NCI-H146 (cell line): ENCODE data around the gene EGFL8.

Source experiments
- DNase-seq: peaks from one replicate; lab custom pipeline; 2025; lab: John Stamatoyannopoulos, UW

The EGFL8 gene

DNA sequence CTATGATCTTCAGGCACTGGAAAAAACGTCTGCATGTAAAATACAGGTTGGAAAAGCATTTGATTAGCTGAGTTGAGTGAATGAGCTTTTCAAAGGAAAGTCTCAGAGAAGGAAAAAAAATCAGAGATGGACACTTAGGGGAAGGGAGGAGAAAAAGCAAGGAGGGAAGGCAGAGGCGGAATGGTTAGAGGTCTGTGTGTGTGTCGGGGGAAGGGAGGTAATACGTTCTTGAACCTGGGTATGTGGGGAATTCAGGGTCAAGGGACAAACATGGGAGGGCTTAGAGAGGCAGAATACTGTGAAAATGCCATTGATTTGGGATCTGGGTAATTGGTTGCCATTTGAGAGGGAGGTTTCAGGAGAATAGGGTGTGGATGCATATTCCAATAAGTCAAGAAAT is 17.7 kb upstream of the EGFL8 start:
- no peak for DNase-seq

DNA sequence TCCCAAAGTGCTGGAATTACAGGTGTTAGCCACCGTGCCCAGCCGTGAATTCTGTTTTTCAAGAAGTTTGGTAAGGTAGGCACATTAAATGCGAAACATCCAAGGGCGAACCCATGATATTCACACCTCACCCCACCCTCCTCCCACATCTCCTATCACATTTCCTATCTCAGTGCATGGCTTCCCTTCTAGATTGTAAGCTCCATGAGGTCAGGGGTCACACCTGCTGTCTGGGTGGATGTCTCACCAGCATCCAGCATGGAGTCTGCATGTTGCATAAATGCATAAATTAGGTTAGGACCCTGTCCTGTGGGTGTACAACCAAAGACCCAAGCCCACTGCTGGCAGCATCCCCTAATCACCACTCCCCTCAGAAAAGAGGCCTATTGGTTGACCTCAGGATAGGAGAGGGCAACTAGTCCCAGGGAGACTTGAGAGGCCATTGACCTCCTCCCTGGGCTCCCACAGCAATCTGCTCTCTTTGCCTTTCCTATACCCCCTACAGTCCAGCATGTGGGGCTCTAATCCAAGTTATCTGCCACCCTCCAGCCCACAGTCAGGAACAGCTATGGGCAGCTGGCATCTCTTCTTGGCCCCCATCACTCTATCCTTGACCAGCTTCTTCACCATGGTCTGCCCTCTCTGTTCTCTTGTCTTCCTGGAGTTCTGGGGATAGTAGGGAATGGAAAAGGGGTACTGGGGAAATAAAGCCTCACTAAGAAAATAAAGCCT is 16.8 kb upstream of the EGFL8 start:
- DNase-seq = no peak

DNA sequence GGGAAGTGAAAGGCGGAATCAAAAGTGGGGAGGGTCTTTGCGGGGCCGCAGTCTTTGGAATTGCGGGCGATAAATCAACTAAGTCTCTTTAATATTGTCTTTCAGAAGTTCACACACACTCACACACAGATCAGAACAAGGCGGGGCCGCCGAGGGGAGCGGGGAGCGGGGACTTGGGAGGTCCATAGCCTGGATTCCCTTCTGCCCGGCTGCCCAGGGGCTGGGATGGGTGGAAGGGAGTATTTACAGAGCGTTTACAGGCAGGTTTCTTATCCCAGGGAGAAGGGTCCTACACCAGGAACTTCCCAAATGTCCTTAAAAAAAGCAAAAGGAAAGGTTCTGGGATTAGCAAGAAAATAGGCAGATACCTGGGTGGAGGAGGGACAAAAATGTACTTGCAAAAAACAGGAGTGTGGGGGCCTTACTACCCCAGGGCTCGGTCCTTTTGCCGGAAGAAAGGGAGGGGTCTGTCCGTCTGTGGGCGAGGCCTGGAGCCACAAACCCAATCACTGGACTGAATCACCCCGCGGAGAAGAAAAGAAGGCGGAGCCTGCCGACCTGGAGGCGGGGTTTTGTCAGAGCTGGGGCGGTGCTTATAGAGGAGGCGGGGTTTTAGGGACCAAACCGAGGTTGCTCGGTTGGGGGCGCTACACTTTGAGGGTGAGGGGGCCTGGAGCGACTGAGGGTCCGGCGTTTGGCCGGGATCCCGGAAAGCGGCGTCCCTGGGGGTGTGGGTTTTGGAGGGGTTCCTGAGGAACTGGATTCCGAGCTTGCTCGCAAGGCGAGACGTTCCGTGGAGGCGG is 15.9 kb upstream of the EGFL8 start:
- DNase-seq = peak; percentile 69

DNA sequence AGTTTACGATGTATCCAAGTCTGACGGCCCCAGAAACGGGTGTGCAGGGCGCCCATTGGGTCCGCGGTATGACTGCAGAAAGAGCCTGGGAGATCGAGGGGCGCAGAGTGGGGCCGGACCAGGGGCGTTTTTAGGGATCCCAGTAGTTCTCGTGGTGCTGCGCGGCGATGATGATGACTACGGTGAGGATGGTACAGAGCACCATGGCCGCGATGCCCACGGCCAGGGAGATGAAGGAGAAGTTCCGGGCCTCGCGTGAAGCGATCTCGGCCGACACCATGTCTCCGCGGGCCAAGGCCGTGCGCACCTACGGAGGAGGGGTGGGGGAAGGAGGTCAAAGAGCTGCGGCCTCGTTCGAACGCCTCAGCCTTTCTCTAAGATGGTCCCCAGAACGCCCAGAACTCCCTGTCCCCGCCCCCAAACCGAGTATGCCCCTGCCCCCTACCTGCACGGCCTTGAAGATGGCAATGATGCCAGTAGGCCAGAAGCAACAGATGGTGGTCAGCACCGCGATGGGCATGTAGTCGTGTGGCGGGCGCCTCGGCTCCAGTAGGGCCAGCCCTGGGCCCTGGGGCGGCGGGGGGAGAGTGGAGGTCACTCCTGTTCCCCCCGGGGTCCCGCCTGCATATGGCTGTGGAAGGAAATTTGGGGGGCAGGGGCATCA is 15.2 kb upstream of the EGFL8 start:
- peak; percentile 34 for DNase-seq

DNA sequence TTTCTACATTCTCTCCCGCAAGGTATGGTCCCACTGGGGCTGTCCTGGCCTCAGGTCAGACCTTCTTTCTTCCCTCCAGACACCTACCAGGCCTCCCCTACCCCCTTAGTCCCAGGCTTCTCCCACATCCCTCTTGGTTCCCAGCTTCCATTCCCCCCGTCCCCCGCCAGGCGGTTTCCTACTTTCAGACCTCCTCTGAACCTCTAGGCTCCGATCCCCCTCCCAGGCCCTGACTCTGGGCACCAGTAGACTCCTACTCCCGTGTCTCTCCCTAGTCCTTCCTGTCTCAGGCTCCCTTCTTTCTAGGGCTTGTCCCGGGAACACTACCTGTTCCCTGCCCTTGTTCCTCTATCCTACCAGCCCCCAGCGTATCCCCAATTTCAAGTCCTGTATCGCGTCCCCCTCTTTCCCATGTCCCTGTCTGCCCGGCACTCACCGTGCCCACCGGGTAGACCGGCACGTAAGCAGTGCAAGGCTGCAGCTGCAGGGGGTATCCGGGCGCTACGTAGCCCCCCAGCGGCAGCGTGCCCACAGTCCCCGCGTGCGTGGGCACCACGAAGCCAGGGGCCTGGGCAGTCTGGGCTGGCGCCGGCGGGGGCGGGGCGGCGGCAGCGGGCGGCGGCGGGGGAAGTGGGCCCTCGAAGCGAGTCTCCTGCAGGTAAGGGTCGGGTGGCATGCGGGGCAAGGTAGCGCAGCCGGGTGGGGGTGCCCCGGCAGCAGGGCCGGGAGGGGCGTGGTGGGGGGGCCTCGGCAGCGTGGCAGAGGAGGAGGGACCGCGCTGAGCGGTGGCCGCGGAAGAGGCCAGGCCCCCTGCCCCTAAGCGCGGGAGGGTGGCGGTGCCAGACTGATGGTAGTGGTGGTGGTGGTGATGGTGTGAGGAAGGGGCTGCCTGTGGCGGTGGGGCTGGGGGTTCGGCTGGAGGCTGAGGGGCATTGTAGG is 14.2 kb upstream of the EGFL8 start:
- DNase-seq = no peak

DNA sequence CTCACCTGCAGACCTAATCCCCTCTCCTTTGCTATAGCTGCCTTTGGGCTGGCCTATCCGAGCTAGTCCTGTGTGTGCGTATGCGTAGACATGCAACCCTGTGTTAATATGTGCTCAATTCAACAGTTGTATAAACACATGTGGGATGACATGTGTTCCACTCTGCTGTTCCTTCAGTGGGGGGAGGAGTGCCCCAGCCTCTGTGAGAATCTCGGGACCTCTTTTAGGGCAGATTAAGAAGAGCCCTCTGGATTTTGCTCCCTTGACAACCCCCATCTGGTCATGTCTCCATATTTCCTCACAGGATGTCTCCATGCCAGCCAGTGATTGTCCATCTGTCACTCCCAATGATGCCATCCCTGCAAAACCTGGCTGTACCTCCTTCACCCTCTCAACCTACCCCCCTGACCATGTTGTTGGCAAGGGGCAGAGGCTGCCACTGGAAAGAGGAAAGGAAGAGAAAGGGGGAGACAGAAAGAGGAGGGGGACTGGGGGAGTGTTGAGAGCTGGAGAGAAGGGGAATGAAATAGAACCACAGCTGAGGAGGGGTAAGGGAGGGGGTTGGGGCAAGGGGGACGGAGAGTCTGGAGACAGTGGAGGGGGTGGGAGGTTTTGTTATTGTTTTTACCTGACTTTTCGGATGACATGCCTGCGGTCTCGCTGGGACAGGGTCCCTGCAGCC is 13.1 kb upstream of the EGFL8 start:
- DNase-seq = no peak

DNA sequence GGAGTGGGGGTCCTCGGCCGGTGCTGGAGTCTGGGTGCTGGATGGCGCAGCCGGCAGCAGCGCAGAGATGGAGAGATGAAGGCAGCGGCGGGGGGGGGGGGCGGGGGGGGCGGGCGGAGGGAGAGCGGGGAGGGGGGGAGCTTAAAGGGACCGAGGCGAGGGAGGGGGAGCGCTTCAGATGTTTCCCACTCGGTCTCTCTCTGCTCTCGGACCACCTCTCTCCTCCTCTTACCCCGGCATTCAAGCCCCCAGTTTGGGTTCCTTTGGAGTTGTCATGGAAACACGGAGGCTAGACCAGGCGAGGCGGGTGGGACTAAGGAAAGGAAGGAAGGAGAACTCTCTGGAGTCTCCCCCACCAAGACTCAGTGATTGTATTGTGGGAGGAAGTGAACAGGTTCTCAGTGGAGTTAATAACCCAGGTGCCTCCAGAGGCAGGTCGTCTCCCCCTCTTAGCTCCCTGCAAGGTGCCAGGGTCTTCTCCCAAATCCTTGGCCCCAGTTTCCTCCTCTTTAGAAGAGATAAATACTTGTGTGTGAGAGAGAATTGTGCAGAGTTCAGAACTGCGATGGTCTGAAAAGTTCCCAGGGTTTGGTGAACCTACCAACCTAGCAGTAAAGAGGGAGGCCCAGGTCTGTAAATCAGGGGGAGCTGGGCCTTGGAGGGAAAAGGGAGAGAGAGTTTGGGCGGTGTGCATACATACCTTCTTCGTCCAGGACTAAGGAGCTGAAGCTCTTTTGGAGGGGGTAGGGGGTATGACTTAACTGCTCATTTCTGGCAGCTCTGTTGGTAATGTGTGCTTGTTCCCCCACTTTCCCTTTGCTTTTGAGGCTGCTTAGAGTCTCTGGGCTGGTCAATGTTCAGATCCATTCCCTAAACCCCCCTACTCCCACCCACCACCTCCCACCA is 12.3 kb upstream of the EGFL8 start, which contains the start of gene PRRT1:
PRRT1 (minus strand) TSS at position 77 of the 906 bp plus-strand sequence. CDS start 112 bp downstream, outside the sequence.
- no peak for DNase-seq

DNA sequence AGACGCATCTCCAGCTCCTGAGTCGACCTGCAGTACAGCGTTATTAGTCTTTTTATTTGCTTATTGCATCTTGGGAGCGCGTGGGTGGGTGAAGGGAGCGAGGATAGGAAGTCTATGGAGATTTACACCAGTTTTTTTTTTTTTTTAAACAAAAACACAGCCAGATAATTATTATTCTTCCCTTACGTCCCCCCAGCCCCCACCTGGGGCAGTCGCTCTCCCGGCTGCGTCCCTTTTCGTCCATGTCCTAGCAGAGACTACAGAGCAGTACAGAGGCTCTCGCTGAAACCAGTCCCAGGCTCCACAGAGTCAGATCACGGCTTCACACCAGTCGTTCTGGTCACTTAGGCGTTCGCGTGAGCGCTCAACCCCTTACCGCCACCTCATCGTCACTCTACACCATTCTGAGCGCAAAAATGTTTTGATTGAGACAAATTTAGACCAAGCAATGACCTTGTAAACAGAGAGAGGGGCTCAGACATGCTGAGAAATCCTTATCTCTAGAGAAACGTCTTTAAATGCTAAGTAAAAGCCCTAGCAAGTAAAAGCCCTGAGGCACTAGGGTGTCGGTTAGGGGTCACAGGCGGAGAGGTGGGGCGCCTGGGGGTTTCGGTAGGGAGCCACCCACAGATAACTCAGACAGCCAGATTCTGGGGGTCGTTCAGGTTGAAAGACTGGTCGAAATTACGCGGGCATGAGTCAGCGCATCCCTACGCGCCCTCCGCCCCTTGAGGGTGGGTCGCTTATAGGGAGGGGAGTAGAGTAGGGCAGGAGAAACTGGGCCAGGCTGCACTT is 11.4 kb upstream of the EGFL8 start:
- peak; percentile 27 for DNase-seq

DNA sequence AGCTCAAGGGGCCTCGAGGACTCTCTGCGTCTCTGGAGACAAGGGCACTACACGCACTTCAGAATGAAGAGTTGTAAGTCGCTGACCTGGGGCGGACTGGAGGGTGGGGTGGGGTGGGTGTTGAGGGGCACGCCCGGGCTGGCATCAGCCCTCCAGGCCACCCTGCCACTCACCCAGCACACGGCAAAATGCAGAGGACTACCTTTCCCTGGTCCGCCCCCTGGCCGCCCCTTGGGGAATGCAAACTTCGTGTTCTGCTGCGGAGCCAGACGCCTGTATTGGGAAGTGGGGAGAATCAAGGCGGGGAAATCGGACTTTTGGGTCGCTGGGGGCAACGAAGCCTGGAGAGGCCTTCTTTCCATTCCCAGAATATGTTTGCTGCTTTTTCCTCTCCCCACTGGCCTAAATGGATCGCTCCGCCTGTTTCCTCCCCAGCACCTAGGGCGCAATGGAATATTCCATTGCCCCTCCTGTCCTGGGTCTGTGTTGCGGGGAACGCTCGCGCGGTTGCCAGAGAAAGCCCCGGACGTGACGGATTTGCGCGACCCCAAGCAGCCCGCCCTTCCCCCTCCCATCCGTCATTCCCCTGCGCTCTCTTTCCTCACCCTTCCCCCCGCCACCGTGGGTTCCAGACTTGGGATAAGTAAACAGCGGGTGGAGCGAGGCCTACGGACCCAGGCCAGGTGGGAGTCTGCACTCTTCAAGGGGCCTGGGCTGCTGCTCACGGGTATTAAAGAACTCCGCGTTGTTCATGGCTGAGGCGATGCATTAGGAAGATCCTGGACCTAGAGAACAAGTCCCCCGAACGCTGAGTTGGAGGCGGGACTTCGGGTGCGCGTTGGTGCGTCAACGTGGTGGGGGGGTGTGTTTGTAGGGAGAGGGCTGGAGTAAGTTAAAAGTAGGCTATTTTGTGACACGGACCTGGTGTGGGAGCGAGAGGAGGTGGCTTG is 10.6 kb upstream of the EGFL8 start, which contains the start of gene PPT2:
PPT2 (plus strand) TSS at position 578 of the 950 bp plus-strand sequence. CDS start 454 bp downstream, outside the sequence.
- DNase-seq = peak; percentile 79

DNA sequence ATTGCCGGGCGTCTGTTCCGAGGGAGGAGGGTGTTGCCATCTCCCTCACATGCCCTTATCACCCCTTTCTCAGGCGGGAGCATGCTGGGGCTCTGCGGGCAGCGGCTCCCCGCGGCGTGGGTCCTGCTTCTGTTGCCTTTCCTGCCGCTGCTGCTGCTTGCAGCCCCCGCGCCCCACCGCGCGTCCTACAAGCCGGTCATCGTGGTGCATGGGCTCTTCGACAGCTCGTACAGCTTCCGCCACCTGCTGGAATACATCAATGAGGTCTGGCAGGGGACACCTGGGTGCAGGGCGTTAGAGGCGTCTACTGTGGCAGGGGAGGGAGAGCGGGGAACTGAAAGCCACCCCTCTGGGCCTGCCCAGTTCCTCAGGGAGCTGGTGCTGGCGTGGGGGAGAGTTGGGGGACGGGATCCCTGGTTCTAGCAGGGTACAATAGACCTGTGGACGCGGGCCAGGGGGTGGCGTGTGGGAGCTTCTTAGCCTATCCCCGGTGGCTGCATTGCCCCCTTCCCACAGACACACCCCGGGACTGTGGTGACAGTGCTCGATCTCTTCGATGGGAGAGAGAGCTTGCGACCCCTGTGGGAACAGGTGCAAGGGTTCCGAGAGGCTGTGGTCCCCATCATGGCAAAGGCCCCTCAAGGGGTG is 9.8 kb upstream of the EGFL8 start:
- DNase-seq = peak; percentile 87

DNA sequence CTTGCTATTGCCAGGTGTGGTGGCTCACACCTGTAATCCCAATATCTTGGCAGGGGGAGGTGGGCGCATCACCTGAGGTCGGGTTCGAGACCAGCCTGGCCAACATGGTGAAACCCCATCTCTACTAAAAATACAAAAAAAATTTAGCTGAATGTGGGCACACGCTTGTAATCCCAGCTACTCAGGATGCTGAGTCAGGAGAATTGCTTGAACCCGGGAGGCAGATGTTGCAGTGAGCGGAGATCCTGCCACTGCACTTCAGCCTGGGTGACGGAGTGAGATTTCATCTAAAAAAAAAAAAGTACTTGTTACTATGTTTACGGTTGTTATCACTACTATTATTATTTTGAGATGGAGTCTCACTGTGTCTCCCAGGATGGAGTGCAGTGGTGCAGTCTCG is 7.5 kb upstream of the EGFL8 start:
- no peak for DNase-seq

DNA sequence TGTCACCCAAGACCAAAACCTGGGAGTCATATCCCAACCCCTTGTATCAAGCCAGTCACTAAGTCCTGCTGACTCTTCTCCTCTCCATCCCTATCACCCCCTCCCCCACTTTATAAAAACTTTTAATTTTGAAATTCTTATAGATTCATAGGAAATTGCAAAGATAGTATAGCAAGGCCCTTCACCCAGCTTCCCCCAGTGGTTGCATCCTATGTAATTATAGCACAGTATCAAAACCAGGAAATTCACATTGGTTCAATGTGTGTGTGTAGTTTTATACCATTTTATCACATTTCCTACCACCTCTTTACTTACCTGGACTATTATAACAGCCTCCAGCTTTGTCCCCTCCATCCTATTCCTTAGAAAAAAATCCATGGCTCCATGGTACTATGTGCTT is 6.3 kb upstream of the EGFL8 start:
- DNase-seq = no peak

DNA sequence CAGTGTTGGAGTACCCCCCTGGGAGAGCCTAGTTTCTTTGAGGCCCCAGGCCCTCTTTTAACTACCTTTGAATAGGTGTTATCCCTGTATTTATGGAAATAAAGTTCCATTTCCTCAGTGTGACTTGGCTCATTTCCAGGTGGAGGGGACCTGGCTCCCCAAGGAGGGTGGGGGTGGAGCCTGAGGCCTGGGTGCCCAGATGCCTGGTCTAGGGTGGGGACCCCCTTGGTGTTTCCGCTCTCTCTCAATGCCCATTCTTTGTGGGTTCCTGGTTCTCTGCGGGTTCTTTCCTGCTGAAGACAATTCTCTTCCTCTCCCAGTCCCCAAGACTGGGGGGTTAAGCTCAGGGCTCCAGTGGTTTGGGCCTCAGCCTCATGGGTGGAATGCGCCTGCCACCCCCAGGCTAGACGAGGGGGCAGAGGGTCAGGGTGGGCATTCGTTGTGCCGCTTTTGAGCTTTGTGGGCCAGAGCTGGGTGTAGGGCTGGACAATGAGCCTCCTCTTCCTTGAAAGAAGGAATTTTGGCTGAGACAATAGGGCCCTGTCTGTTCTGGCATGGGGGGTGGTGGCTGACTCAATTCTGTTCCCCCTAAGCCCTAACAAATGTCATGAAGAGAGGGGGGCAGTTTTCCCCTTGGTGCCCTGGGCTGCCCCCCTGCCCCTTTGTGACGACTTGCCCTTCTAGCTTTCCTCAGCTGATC is 686 bp upstream of the EGFL8 start:
- no peak for DNase-seq

DNA sequence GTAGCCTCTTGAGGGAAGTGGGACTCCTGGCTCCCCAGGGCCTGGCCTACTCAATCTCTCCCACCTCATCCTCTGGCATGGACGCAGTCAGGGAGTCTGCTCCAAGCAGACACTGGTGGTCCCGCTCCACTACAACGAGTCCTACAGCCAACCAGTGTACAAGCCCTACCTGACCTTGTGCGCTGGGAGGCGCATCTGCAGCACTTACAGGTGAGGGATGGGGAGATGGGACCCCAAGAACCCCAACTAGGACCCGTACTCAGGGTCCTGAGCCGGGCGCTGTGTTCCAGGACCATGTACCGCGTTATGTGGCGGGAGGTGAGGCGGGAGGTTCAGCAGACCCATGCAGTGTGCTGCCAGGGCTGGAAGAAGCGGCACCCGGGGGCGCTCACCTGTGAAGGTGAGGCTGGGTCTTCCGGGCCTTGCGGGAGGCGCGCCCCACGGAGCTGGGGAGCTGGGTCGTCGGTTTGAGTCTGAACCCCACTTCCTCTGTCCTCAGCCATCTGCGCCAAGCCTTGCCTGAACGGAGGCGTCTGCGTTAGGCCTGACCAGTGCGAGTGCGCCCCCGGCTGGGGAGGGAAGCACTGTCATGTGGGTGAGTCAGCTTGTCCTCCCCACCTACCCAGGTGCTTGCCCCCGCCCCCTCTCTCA is 2.1 kb downstream of the EGFL8 start:
- no peak for DNase-seq

DNA sequence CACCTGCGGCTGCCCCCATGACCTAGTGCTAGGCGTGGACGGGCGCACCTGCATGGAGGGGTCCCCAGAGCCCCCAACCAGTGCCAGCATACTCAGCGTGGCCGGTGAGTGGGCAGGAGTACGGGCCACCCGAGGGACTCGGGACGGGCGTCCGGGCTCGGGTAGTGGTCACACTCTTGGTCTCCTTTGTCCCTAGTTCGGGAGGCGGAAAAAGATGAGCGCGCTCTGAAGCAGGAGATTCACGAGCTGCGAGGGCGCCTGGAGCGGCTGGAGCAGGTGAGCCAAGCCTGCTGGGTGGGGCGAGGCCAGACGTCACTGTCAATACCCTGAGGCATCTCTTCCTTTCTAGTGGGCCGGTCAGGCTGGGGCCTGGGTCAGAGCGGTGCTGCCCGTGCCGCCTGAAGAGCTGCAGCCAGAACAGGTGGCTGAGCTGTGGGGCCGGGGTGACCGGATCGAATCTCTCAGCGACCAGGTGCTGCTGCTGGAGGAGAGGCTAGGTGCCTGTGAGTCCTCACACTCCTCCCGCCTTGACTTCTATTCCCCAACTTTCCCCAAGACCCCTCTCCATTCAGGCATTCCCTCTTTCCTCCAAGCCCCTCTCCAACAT is 2.9 kb downstream of the EGFL8 start:
- peak; percentile 75 for DNase-seq

DNA sequence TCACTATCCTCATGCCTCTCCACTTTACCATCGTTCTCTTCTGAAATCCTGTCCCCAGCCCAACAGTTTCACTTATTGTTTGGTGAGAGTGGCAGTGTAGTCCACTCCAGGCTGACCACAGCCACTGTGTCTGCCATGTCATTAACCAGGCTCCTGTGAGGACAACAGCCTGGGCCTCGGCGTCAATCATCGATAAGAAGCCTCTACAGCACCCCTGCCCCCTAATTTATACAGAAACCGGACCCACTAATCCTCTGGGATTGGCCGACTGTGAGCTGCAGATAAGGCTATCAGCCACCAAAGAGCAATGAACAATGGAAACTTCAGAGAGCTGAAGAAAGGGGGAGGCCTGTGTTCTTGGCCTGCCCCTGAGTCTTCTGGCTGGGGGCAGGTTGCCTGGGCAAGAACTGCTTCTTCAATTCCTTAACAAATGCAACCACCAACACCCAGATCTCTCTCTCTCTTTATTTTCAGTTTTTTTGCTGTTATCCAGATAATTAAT is 3.4 kb downstream of the EGFL8 start:
- no peak for DNase-seq
